Measurements from ENCODE around the gene CAB39.

The CAB39 gene

GRCh38 chr2:230665263-230665691, 47.4 kb upstream of the CAB39 start:
- Histone ChIP-seq H3K4me3 (replicated peaks; ENCODE audit: insufficient read depth, low read length) (no peak overlapping the region), H3K27me3 (ENCODE audit: insufficient read depth, poor library complexity, severe bottlenecking) (no peaks in the 10 kb centered on the region), H3K27ac (replicated peaks) (no peak overlapping the region)
- peak in 1 of 2 experiments; percentile 52 for DNase-seq (ENCODE audit: low read depth in 1 of 2, low spot score in 1 of 2)
- TF ChIP-seq REST (IDR thresholded peaks at IDR 0.05; ENCODE audit: insufficient replicate concordance, low read depth), result no peak
- TF ChIP-seq GABPA (IDR thresholded peaks at IDR 0.05; ENCODE audit: low read depth), result no peak

- no peak overlapping the region for H3K4me3 ChIP-seq (replicated peaks; ENCODE audit: insufficient read depth, low read length)
- H3K27ac ChIP-seq (replicated peaks), result peak overlapping the region; percentile 85
- no peak for DNase-seq (ENCODE audit: low read depth in 1 of 2, low spot score in 1 of 2)
- no peak for TF ChIP-seq CTCF (IDR thresholded peaks at IDR 0.05; ENCODE audit: insufficient read depth, low read length)
- no peak for TF ChIP-seq POLR2AphosphoS5 (IDR thresholded peaks at IDR 0.05; ENCODE audit: low read depth)
- no peak for TF ChIP-seq GABPA (IDR thresholded peaks at IDR 0.05; ENCODE audit: low read depth)
- TF ChIP-seq REST (IDR thresholded peaks at IDR 0.05; ENCODE audit: insufficient replicate concordance, low read depth), result no peak
- H3K27me3 ChIP-seq (ENCODE audit: insufficient read depth, poor library complexity, severe bottlenecking), result no peaks in the 10 kb centered on the region
Measured at GRCh38 chr2:230666446-230666845, 46.2 kb upstream of the CAB39 start.

GRCh38 chr2:230666885-230667712, 45.5 kb upstream of the CAB39 start:
- DNase-seq (ENCODE audit: low read depth in 1 of 2, low spot score in 1 of 2), result peak in 1 of 2 experiments; percentile 89
- Histone ChIP-seq H3K27me3 (ENCODE audit: insufficient read depth, poor library complexity, severe bottlenecking) (no peaks in the 10 kb centered on the region), H3K27ac (replicated peaks) (peak overlapping the region; percentile 85), H3K4me3 (replicated peaks; ENCODE audit: insufficient read depth, low read length) (no peak overlapping the region)
- TF ChIP-seq REST (IDR thresholded peaks at IDR 0.05; ENCODE audit: insufficient replicate concordance, low read depth), result no peak
- TF ChIP-seq CTCF (IDR thresholded peaks at IDR 0.05; ENCODE audit: insufficient read depth, low read length), result no peak
- TF ChIP-seq GABPA (IDR thresholded peaks at IDR 0.05; ENCODE audit: low read depth), result no peak
- peak; percentile 58; the same call in 1 of the 2 replicates for TF ChIP-seq POLR2AphosphoS5 (IDR thresholded peaks at IDR 0.05; ENCODE audit: low read depth)
- peak; percentile 98 for TF ChIP-seq SPI1 (IDR thresholded peaks at IDR 0.05; ENCODE audit: borderline replicate concordance, low read depth)
